Tibial artery (tissue), 4 donors: ENCODE results near the gene RAB25.

Experiments used
- DNase-seq, 2 donors: peaks; one replicate each; pipeline ENCODE4 v3.0.0-alpha.2; 2019
- H3K27ac ChIP-seq, 2 donors: fragments of 200-600 bp; sonication (generic) in 1 of 2; 1 replicate in 1 of 2; 2 replicates in 1 of 2; pipeline ENCODE4 v1.5.1; 2018 to 2019; ENCODE audit warnings: mild to moderate bottlenecking in 1 of 2
- H3K27me3 ChIP-seq, 2 donors: fragments of 200-600 bp; sonication (generic) in 1 of 2; one replicate each; pipeline versions ENCODE4 v1.5.1 to v1.6.0; 2016 to 2019
- H3K36me3 ChIP-seq, 3 donors: fragments of 200-600 bp; sonication (generic) in 2 of 3; one replicate each; pipeline ENCODE4 v1.5.1; 2016 to 2019; ENCODE audit warnings: mild to moderate bottlenecking in 2 of 3
- H3K4me1 ChIP-seq, 4 donors: fragments of 200-600 bp; sonication (generic) in 2 of 4; 1 replicate in 3 of 4; 2 replicates in 1 of 4; pipeline ENCODE4 v1.5.1; 2016 to 2019
- H3K4me3 ChIP-seq, 2 donors: fragments of 200-600 bp; sonication (generic) in 1 of 2; 1 replicate in 1 of 2; 2 replicates in 1 of 2; pipeline ENCODE4 v1.5.1; 2018 to 2019; ENCODE audit warnings: mild to moderate bottlenecking in 2 of 2
- H3K9me3 ChIP-seq, 3 donors: fragments of 200-600 bp; sonication (generic) in 1 of 3; one replicate each; pipeline ENCODE4 v1.5.1; 2016 to 2019
- CTCF ChIP-seq, 2 experiments: fragments of 200-600 bp in 1 of 2; fragments of 450-650 bp in 1 of 2; IDR thresholded peaks; one replicate each; pipeline ENCODE4 v1.5.1; 2017 to 2019; ENCODE audit warnings: antibody characterized with exemption in 2 of 2, mild to moderate bottlenecking in 1 of 2, moderate library complexity in 1 of 2
- intact Hi-C: fragments of 100-400 bp; cut with DNase I; formaldehyde crosslinking; loops from one replicate; pipeline ENCODE4 v1.15.0; 2023; ENCODE audit warnings: low total_unique reads

Gene RAB25

GRCh38 chr1:156042828-156043227 is 18.1 kb upstream of the RAB25 start:
- no peak overlapping the region for H3K4me3 ChIP-seq
- H3K4me1 ChIP-seq: no peaks in the 10 kb centered on the region
- intact Hi-C loops: no loop called here
- peaks cover 45 to 85% (median 67%) of the 10 kb centered on the region in 3 donors for H3K36me3 ChIP-seq
- DNase-seq: no peak
- H3K27ac ChIP-seq: no peak overlapping the region
- H3K9me3 ChIP-seq: no peaks in the 10 kb centered on the region
- no peak for TF ChIP-seq CTCF (IDR thresholded peaks at IDR 0.05)
- H3K27me3 ChIP-seq: no peaks in the 10 kb centered on the region

GRCh38 chr1:156045076-156045475 is 15.9 kb upstream of the RAB25 start:
- intact Hi-C loops: no loop called here
- Histone ChIP-seq H3K9me3 (no peaks in the 10 kb centered on the region), H3K36me3 (peaks cover 38 to 86% (median 65%) of the 10 kb centered on the region in 3 donors)

GRCh38 chr1:156048663-156049258 is 12.2 kb upstream of the RAB25 start:
- Histone ChIP-seq H3K4me3 (no peak overlapping the region), H3K9me3 (no peaks in the 10 kb centered on the region), H3K27ac (no peak overlapping the region), H3K27me3 (no peaks in the 10 kb centered on the region), H3K36me3 (peaks cover 11 to 65% (median 35%) of the 10 kb centered on the region in 3 donors), H3K4me1 (peaks cover 0 to 18% (median 6%) of the 10 kb centered on the region in 4 donors)
- TF ChIP-seq CTCF (IDR thresholded peaks at IDR 0.05): no peak
- no peak for DNase-seq
- intact Hi-C loops: no loop called here

More at GRCh38 chr1:156045076-156045475, 15.9 kb upstream of the RAB25 start:
- no peak for TF ChIP-seq CTCF (IDR thresholded peaks at IDR 0.05)
- Histone ChIP-seq H3K4me1 (no peaks in the 10 kb centered on the region), H3K27me3 (no peaks in the 10 kb centered on the region), H3K4me3 (no peak overlapping the region), H3K27ac (no peak overlapping the region)
- no peak for DNase-seq

- DNase-seq: no peak
- Histone ChIP-seq H3K9me3 (no peaks in the 10 kb centered on the region), H3K4me1 (peaks cover 0 to 21% (median 9%) of the 10 kb centered on the region in 4 donors), H3K4me3 (no peak overlapping the region), H3K27ac (no peak overlapping the region), H3K27me3 (no peaks in the 10 kb centered on the region), H3K36me3 (peaks cover 9 to 50% (median 21%) of the 10 kb centered on the region in 3 donors)
- intact Hi-C loops: no loop called here
- TF ChIP-seq CTCF (IDR thresholded peaks at IDR 0.05): no peak
Observed at GRCh38 chr1:156050376-156050775, 10.6 kb upstream of the RAB25 start.

- Histone ChIP-seq H3K9me3 (no peaks in the 10 kb centered on the region), H3K36me3 (peaks cover 5 to 42% (median 21%) of the 10 kb centered on the region in 3 donors), H3K4me3 (no peak overlapping the region), H3K27ac (no peak overlapping the region), H3K27me3 (no peaks in the 10 kb centered on the region), H3K4me1 (peaks cover 0 to 29% (median 16%) of the 10 kb centered on the region in 4 donors)
- no peak for DNase-seq
- no peak for TF ChIP-seq CTCF (IDR thresholded peaks at IDR 0.05)
- intact Hi-C loops: no loop called here
Observed at GRCh38 chr1:156051011-156051725, 9.8 kb upstream of the RAB25 start.
